Gastrocnemius medialis (tissue), 4 donors: ENCODE results near the gene RALGAPA2.

Experiments used
- CTCF ChIP-seq, 5 experiments: fragments of 450-650 bp in 3 of 5; fragments of 200-600 bp in 2 of 5; sonication (generic) in 2 of 5; IDR thresholded peaks in 4 of 5; conservative IDR thresholded peaks in 1 of 5; 1 replicate in 4 of 5; 2 replicates in 1 of 5; pipeline ENCODE4 v1.5.1; 2016 to 2019; ENCODE audit warnings: antibody characterized with exemption in 5 of 5, mild to moderate bottlenecking in 3 of 5, moderate library complexity in 3 of 5
- POLR2A ChIP-seq, 2 donors: fragments of 450-650 bp; IDR thresholded peaks; one replicate each; pipeline ENCODE4 v1.6.1; 2017; ENCODE audit warnings: antibody characterized with exemption in 2 of 2, mild to moderate bottlenecking in 2 of 2, moderate library complexity in 2 of 2

- no peak for TF ChIP-seq POLR2A (IDR thresholded peaks at IDR 0.05)
- TF ChIP-seq CTCF (IDR thresholded peaks at IDR 0.05 in 4 of 5, conservative IDR thresholded peaks at IDR 0.05 in 1 of 5) = no peak
These were observed 279.7 kb downstream of the RALGAPA2 start for GRCh38 chr20:20432618-20433286.
